HT-29 (cell line): ENCODE measurements around the gene IP6K3. TPM values are rescaled to one million over a fixed set of nuclear protein-coding genes. Genes with fewer than 3 reads are reported as not detected.

Source experiments
- DNase-seq: peaks from one replicate; pipeline ENCODE4 v3.0.0-alpha.2; 2015; ENCODE audit warnings: low spot score
- small RNA-seq: library from RNA; depleted of rRNA; stranded (forward); fragments of <200 nt; gene quantifications from one replicate; pipeline ENCODE3, GENCODE V24; 2014
- total RNA-seq: library from RNA; depleted of rRNA; stranded (reverse); fragments of >200 nt; shearing (Covaris generic); gene quantifications from 2 replicates; pipeline ENCODE4 v1.2.3, GENCODE V29; 2014; rRNA removed

The IP6K3 gene
- total RNA-seq, 1 experiment from 2014 or later: not detected

DNA sequence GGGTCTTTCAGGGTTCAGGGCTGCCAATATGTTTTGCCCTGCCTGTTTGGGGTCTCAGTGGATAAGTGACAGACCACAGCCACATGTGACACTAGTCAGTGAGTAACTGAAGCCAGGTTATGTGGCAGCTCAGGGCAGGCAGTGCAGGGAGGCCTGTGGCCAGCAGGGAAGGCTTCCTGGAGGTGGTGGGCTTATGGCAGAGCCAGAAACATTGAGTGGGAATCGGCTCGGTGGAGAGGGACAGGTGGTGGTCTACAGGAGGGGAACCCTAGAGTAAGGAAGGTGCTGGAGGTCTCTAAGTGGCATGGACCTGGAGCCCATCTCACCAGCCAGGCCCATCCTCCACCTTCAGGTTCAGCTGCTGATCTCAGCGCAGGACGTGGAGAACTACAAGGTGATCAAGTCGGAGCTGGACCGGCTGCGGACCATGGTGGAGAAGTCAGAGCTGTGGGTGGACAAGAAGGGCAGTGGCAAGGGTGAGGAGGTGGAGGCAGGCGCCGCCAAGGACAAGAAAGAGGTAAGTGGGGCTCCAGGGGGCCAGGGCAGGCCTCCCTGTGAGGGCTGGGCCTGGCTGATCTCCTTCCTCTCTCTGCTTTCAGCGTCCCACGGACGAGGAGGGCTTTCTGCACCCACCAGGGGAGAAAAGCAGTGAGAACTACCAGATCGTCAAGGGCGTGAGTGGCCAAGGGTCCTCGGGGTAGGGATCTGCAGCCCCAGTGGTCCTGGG is 70.1 kb downstream of the IP6K3 start:
- no peak for DNase-seq

- DNase-seq: no peak
Observed at GRCh38 chr6:33675968-33676367, 70.7 kb downstream of the IP6K3 start.

- no peak for DNase-seq
Observed at GRCh38 chr6:33673851-33674250, 72.9 kb downstream of the IP6K3 start.

DNA sequence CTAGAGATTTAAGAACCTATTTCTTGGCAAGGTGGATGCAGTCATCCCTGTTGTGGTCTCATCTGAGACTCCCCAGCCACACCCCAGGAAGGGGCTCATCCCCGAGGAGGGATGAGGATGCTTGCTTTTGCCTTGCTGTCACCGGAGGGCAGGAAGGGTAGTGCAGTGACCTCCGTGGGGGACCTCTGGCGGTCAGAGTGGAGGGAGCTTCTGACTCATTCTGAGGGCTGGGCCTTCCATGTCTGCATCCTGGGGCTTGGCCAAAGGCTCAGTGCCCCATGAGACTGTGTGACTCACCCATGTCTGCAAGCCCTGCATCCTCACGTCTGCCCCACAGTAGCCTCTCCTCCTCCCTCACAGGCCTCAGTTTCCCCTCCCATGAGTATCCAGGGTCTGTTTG is 73.9 kb downstream of the IP6K3 start:
- DNase-seq: peak; percentile 78

GRCh38 chr6:33671744-33672072 is 75.0 kb downstream of the IP6K3 start:
- no peak for DNase-seq

Small RNA genes within 50 kb of the gene (small RNA-seq; reads per million reads assigned to genes)
- not detected for gene MIR3934

Other genes with a start within 250 kb of the IP6K3 start
- 19.7 and 27.8 TPM in 2 replicates for gene BAK1, start 166.6 kb downstream of the IP6K3 start, total RNA-seq
- 92.2 and 110 TPM in 2 replicates for gene ITPR3, start 125.6 kb downstream of the IP6K3 start, total RNA-seq
- 43.4 and 49.0 TPM in 2 replicates for gene UQCC2, start 35.2 kb downstream of the IP6K3 start, total RNA-seq
- gene LEMD2, start 42.2 kb upstream of the IP6K3 start, total RNA-seq: 42.1 and 50.2 TPM in 2 replicates
- gene MLN, start 57.1 kb upstream of the IP6K3 start, total RNA-seq: not detected in 2 replicates